SH-SY5Y (cell line): ENCODE data around the gene SMPX.

Experiments
- GATA2 ChIP-seq: IDR thresholded peaks from 2 replicates; pipeline ENCODE4 v1.6.1; 2011; ENCODE audit warnings: mild to moderate bottlenecking, low read depth, low read length
- GATA3 ChIP-seq: IDR thresholded peaks from 2 replicates; pipeline ENCODE4 v1.6.1; 2011; ENCODE audit warnings: low read depth, mild to moderate bottlenecking, low read length, moderate library complexity

The SMPX gene

GRCh38 chrX:21757960-21758359 lies at the start of gene SMPX:
Gene SMPX (minus strand): TSS chrX:21758116. CDS start chrX:21754290, 3,826 bp downstream.
- no peak for TF ChIP-seq GATA2
- TF ChIP-seq GATA3, result no peak

GRCh38 chrX:21806691-21807090 lies 48.8 kb upstream of the SMPX start:
- TF ChIP-seq GATA2, result no peak
- TF ChIP-seq GATA3, result no peak

DNA sequence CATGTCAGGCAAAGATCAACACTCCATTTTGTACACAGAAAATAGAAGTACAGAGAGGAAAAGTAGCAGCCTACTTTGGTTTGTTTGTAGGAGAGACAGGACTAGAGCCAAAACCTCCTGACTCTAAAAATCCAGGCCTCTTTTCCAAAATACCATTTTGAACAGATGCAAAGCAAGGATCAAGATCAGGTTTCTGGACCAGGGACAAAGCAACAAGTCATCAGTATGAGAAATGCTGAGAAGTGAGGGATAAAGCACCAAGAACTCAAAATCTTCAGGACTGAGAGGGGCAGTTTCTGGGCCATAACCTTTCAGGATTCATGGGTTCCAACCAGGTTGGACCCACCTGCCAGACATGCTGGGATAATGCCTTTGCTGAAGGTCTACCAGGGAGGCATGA lies 44.9 kb upstream of the SMPX start:
- TF ChIP-seq GATA2 (no peak), GATA3 (no peak)

GRCh38 chrX:21802054-21802670 lies 44.2 kb upstream of the SMPX start:
- TF ChIP-seq GATA2 (no peak), GATA3 (no peak)

DNA sequence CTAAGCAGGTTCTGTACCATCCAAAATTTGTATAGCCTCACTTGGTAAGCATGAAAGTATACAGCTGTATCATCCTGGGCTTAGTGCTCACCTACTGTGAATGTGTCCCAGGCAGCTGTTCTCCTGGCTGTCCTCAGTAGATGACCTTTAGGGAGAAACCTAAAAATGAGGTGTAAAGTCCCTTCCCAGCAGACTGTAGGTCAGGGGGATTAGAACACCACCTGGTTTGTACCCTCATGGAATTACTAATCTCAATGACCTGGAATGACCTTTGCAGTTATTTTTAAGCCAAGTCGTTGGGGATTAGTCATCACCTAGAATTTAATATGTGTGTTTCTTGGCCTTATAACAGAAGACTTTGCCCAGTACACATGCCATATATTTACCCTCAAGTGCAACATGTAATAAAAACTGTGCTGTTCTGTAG lies 42.4 kb upstream of the SMPX start:
- TF ChIP-seq GATA3 (no peak), GATA2 (no peak)

DNA sequence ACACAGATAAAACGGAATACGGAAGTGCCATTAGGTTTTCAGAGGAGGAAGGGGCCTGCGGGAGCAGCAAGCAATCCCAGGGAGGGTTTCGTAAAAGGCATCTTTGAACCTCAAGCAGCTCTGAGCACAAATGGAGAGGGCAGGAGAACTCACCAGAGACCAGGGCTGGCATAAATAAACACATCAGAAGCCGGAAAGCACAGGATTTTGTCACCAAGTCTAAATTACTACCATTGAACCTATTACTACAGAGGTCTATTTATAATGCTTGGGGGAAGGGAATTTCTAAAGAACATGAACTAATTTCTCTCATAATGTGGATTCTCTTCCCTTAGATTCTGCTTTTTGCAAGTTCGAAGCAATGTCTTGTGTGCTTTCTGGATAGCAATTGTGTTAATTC lies 41.9 kb upstream of the SMPX start:
- TF ChIP-seq GATA3 (no peak), GATA2 (no peak)

GRCh38 chrX:21798677-21799219 lies 40.8 kb upstream of the SMPX start:
- TF ChIP-seq GATA3 (no peak), GATA2 (no peak)

GRCh38 chrX:21781976-21782375 lies 24.1 kb upstream of the SMPX start:
- TF ChIP-seq GATA2, result no peak
- no peak for TF ChIP-seq GATA3

DNA sequence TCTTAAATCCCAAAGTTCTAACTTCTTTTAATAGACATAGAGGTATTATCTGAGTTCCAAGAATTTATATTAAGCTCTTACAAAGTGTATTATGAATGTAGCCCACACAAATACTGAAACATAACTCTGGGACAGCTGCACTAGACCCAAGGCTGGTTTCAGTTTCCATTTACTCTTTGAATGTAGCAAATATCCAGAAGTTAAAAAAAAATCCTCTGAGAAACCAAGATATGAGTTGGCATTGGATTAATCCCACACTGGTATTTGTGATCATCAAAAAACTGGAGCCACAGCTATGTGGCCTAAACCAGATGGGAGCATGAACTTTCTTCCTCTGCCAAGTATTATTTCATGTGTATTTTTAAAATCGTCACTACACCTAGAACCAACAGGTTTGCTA lies 23.6 kb upstream of the SMPX start:
- TF ChIP-seq GATA3, result no peak
- no peak for TF ChIP-seq GATA2

DNA sequence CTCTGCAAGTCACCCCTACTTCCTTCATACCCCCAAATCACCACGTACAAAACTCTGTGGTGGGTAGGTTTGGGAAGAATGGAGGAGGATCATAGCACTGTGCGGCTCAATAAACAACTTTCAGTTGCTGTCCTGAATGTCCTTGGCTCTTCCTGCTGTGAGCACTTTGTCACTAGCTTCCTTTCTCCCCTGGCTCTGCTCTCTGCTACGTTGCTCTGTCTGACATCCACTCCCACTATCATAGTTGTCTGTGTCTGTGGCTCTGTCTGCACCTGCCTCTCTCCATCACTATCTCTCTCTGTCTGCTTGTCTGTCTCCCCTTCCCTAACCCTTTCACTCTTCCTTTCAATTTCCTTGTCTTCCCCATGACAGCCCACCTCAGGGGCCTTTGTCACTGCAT lies 21.2 kb upstream of the SMPX start:
- TF ChIP-seq GATA3, result no peak
- TF ChIP-seq GATA2, result no peak

DNA sequence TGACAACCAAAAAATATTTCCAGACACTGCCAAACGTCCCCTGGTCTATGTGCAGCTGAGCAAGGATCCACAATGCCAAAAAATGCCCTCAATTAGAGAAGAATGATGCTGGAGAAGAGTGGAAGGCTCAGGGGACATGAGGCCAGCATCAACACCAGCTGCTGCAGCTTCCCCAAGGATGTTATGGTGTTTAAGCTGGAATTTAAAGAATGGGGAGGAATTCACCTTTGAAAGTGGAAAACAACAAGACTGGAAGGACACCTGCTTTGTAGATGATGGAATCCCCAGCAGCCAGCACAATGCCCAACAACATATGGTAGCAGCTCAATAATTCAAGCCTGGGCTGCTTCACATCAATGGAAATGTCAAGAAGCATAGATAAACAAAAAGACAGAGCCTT lies 20.3 kb upstream of the SMPX start:
- no peak for TF ChIP-seq GATA2
- TF ChIP-seq GATA3, result no peak

GRCh38 chrX:21770631-21771321 lies 12.9 kb upstream of the SMPX start:
- no peak for TF ChIP-seq GATA2
- TF ChIP-seq GATA3, result no peak

DNA sequence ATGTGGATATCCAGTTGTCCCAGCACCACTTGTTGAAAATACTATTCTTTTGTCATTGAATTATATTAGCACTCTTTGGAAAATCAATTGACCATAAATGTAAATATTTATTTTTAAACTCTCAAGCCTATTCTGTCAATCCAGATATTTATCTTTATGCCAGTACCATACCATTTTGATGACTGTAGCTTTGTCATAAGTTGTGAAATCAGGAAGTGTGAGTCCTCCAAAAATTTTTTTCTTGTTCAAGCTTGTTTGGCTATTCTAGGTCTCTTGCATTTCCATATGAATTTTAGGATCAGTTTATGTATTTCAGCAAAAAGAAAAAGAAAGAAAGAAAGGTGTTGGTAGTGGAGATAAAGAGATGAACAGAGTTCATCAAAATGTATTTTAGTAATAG lies 8.2 kb upstream of the SMPX start:
- TF ChIP-seq GATA2 (no peak), GATA3 (no peak)

DNA sequence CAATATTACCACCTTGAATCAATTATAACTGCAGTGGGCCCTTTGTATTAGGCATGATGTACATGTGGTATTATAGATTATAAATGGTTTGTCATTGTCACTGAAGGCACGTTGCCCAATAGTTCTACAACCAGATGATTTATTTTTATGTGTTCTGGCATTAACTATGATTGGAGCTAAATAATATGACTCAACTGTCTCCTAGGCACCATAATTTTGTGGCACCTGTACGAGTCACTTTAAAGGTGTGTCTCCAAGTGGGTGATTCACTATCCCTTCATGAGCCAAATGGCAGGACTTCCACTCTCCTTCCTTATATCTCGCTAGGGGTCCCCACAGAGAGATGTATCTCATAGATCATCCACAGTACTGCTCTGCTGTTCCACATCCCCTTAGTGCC lies 6.1 kb upstream of the SMPX start:
- TF ChIP-seq GATA3, result no peak
- TF ChIP-seq GATA2, result no peak

DNA sequence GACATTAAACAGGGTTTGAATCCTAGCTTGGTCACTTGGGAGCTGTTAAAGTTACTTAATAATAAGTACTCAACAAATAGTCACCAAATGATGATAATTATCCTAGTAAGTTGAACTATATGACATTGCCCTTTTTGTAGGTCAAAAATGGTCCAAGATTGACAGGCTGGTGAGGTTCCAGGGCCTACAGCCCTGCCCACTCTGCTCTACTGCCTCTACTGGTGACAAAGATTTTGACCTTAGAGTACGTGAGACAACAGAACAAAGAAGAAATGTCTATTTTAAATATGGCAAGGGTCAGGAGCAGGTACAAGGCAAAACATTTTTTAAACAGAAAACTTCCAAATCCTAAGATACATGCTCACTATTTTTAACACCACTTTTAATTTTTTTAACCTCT lies 572 bp upstream of the SMPX start:
- TF ChIP-seq GATA2 (no peak), GATA3 (no peak)
